DND-41 (cell line): Measurements from ENCODE around the gene MARK2.

Source experiments
- ATAC-seq: fragments of 200-7000 bp; cut with Tn5 transposase; 3 replicates; pipeline ENCODE4 v1.9.1; 2021; ENCODE audit warnings: low read depth; ENCODE audit not compliant: insufficient read depth
- DNase-seq: peaks from one replicate; pipeline ENCODE4 v3.0.0-alpha.2; 2020
- H2AFZ ChIP-seq: 2 replicates; pipeline ENCODE4 v1.6.0; 2012; ENCODE audit warnings: low read depth, low read length
- H3K27ac ChIP-seq: 2 replicates; pipeline ENCODE4 v1.5.1; 2012; ENCODE audit warnings: low read length, inconsistent platforms
- H3K27me3 ChIP-seq: fragments of 200-600 bp; sonication (generic); 2 replicates; pipeline ENCODE4 v1.6.0; 2012; ENCODE audit warnings: low read length, mild to moderate bottlenecking, inconsistent platforms; ENCODE audit not compliant: insufficient read depth, poor library complexity
- H3K36me3 ChIP-seq: 2 replicates; pipeline ENCODE4 v1.5.1; 2012; ENCODE audit warnings: low read length, inconsistent platforms; ENCODE audit not compliant: insufficient read depth
- H3K4me1 ChIP-seq: 2 replicates; pipeline ENCODE4 v1.5.1; 2012; ENCODE audit warnings: mild to moderate bottlenecking, low read length; ENCODE audit not compliant: insufficient read depth
- H3K4me2 ChIP-seq: 2 replicates; pipeline ENCODE4 v1.6.0; 2012; ENCODE audit warnings: mild to moderate bottlenecking, moderate library complexity, low read length, inconsistent platforms; ENCODE audit not compliant: insufficient read depth
- H3K4me3 ChIP-seq, 2 experiments: fragments of 200-600 bp in 1 of 2; shearing (Covaris generic) in 1 of 2; 2 replicates each; pipeline ENCODE4 v1.5.1; 2012 to 2016; ENCODE audit warnings: inconsistent platforms in 2 of 2, low read length in 2 of 2, mild to moderate bottlenecking in 2 of 2, low read depth in 1 of 2, moderate library complexity in 1 of 2
- H3K79me2 ChIP-seq: 2 replicates; pipeline ENCODE4 v1.6.0; 2012; ENCODE audit warnings: low read length, inconsistent platforms; ENCODE audit not compliant: insufficient read depth
- H3K9ac ChIP-seq: 2 replicates; pipeline ENCODE4 v1.6.0; 2012; ENCODE audit warnings: low read depth, mild to moderate bottlenecking, inconsistent platforms, low read length, moderate library complexity
- H3K9me3 ChIP-seq: 2 replicates; pipeline ENCODE4 v1.5.1; 2012; ENCODE audit warnings: low read length, moderate library complexity, mild to moderate bottlenecking, inconsistent platforms; ENCODE audit not compliant: insufficient read depth, severe bottlenecking
- H4K20me1 ChIP-seq: 2 replicates; pipeline ENCODE4 v1.6.0; 2012; ENCODE audit warnings: low read length; ENCODE audit not compliant: insufficient read depth
- EZH2 ChIP-seq: IDR thresholded peaks from 3 replicates; pipeline ENCODE4 v1.6.1; 2012; ENCODE audit warnings: borderline replicate concordance, low read depth, mild to moderate bottlenecking, moderate library complexity, low read length, inconsistent platforms; ENCODE audit not compliant: severe bottlenecking
- TF ChIP-seq, protein P1 (sequence below): IDR thresholded peaks from 2 replicates; pipeline ENCODE4 v1.5.1; 2012; ENCODE audit warnings: borderline replicate concordance, low read length, moderate library complexity, mild to moderate bottlenecking; ENCODE audit not compliant: poor library complexity, severe bottlenecking; ENCODE audit errors: extremely low read depth

MARK2 gene

DNA sequence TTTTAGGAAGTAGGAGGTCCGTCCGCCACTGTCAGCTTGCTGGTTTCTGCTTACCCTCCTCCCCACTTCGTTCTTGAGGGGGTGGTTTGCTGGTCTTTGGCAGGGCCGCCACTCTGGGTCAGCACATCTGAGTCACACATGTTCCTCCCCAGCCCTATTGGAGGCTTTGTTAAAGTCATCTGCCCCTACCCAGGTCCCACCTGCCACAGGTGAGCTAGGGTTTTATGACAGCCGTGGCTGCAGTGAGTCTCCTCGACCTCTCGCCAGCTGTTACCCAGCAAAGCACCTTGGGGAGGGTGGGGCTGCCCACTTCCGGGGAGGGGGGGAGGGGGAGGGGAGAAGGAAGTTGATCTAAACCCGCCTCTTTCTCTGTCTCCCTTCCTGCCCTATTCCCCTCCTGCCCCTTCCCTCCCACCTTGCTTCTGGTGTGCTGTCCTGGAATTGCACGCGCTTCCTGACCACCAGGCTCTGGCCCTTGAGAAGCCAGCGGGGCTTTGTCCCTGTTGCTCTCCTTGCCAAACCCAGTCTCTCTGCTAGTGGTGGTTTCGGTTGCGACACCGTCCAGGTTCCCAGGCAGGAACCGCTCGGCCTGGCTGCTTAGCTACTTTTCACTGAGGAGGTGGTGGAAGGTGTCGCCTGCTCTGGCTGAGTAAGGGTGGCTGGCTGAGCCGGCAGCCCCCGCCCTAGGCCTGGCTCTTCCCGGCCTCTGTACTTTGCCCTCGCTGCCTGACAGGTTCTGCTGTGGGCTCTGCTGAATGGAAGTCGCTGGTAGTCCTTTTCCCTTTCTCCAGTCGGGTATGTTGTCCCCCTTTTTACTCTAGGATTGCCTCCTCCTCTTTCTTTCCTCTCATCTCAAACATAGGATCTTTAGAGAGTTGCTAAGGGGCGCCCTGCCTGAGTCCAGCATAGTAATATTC, 49.5 kb downstream of the MARK2 start:
- H3K9ac ChIP-seq: peak overlapping the region; percentile 60
- peaks cover 75% of the 10 kb centered on the region for H4K20me1 ChIP-seq
- TF ChIP-seq EZH2: no peak
- TF ChIP-seq, protein P1, sequence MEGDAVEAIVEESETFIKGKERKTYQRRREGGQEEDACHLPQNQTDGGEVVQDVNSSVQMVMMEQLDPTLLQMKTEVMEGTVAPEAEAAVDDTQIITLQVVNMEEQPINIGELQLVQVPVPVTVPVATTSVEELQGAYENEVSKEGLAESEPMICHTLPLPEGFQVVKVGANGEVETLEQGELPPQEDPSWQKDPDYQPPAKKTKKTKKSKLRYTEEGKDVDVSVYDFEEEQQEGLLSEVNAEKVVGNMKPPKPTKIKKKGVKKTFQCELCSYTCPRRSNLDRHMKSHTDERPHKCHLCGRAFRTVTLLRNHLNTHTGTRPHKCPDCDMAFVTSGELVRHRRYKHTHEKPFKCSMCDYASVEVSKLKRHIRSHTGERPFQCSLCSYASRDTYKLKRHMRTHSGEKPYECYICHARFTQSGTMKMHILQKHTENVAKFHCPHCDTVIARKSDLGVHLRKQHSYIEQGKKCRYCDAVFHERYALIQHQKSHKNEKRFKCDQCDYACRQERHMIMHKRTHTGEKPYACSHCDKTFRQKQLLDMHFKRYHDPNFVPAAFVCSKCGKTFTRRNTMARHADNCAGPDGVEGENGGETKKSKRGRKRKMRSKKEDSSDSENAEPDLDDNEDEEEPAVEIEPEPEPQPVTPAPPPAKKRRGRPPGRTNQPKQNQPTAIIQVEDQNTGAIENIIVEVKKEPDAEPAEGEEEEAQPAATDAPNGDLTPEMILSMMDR: no peak
- H3K4me3 ChIP-seq: peak overlapping the region; percentile 19 to 64; a peak in 3 of 4 replicates
- H3K79me2 ChIP-seq: peaks cover 91% of the 10 kb centered on the region
- H3K9me3 ChIP-seq: no peaks in the 10 kb centered on the region
- peak overlapping the region; percentile 90 for H3K27ac ChIP-seq
- peak overlapping the region; percentile 86 for H3K4me2 ChIP-seq
- DNase-seq (peak; percentile 82), ATAC-seq (peak; percentile 91)
- peaks cover 26% of the 10 kb centered on the region for H3K36me3 ChIP-seq
- H3K4me1 ChIP-seq: peaks cover 35% of the 10 kb centered on the region
- H3K27me3 ChIP-seq: no peaks in the 10 kb centered on the region
- H2AFZ ChIP-seq: peak overlapping the region; percentile 77

DNA sequence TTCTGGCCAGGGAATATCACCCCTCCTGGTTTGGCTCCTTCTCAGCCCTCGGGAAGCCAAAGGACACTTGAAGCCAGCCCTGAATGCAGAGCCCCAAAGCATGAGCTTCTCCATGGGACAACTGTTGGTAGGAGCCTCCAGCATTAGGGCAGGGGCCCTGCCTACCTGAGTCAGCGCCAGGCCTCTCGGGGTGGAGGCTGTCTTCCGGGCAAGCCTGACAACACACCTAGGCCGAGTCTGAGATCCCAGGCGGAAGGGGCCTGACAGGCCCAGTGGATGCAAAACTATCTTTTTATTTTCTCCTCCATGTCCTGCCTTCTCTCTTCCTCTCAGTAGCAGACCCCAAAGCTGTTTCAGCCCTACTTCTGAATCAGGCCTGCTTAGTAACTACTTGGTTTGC, 50.4 kb downstream of the MARK2 start:
- ATAC-seq: no peak
- DNase-seq: no peak
- H3K9me3 ChIP-seq: no peaks in the 10 kb centered on the region
- peak overlapping the region; percentile 86 for H3K4me2 ChIP-seq
- peaks cover 90% of the 10 kb centered on the region for H3K79me2 ChIP-seq
- no peaks in the 10 kb centered on the region for H3K27me3 ChIP-seq
- H2AFZ ChIP-seq: no peak overlapping the region
- peaks cover 74% of the 10 kb centered on the region for H4K20me1 ChIP-seq
- peaks cover 28% of the 10 kb centered on the region for H3K36me3 ChIP-seq
- H3K9ac ChIP-seq: 0 out of 2 replicates have a peak overlapping the region, but pooled peaks have one; percentile 60
- H3K4me1 ChIP-seq: peaks cover 35% of the 10 kb centered on the region
- H3K27ac ChIP-seq: peak overlapping the region; percentile 90
- no peak for TF ChIP-seq EZH2
- TF ChIP-seq, protein P1: no peak
- H3K4me3 ChIP-seq: peak overlapping the region in 1 of 2 experiments; percentile 64; a peak in 2 of 4 replicates

DNA sequence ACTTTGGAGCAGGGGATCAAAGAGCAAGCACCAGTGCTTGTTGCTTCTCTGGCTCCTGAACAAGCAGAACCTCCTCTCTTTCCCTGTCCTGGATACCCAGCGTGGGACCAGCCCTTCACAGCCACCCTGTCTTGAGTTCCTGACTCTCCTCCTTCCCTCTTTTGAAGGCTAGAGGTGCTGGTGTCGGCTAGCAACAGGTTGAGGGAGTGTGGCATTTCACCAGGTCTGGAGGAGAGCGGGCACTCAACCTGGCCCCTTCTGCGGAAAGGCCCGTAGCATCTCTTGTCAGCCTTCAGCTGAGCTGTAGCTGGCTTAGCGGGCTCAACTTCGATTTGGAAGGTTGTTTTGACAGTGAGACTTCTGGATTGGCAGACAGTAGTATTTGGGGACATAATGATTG, 51.5 kb downstream of the MARK2 start:
- H3K9ac ChIP-seq: no peak overlapping the region
- H3K27me3 ChIP-seq: no peaks in the 10 kb centered on the region
- DNase-seq: no peak
- peaks cover 37% of the 10 kb centered on the region for H3K36me3 ChIP-seq
- ATAC-seq: no peak
- H3K27ac ChIP-seq: no peak overlapping the region
- no peak for TF ChIP-seq EZH2
- TF ChIP-seq, protein P1: no peak
- peaks cover 35% of the 10 kb centered on the region for H3K4me1 ChIP-seq
- H3K4me2 ChIP-seq: no peak overlapping the region
- H2AFZ ChIP-seq: no peak overlapping the region
- H3K9me3 ChIP-seq: no peaks in the 10 kb centered on the region
- peaks cover 77% of the 10 kb centered on the region for H4K20me1 ChIP-seq
- peaks cover 88% of the 10 kb centered on the region for H3K79me2 ChIP-seq
- H3K4me3 ChIP-seq: no peak overlapping the region
